AG04449 (cell line): ENCODE data around the gene FHIT.

Experiments used
- CTCF ChIA-PET: fragments of 350-600 bp; formaldehyde crosslinking; extraction: SDS; loops from one replicate; lab custom pipeline; 2021; ENCODE audit warnings: antibody characterized with exemption; lab: Yijun Ruan, JAX
- POLR2A ChIA-PET: fragments of 400-600, 350-600 bp; formaldehyde crosslinking; extraction: SDS; loops from one replicate; lab custom pipeline; 2020; ENCODE audit warnings: antibody characterized with exemption, inconsistent platforms; lab: Yijun Ruan, JAX
- DNase-seq: peaks from one replicate; pipeline ENCODE4 v3.0.0-alpha.2; 2010; ENCODE audit warnings: low read depth, low spot score
- H3K4me3 ChIP-seq: 2 replicates; pipeline ENCODE4 v1.5.1; 2011; ENCODE audit warnings: low read depth, mild to moderate bottlenecking, control low read depth, low read length
- CTCF ChIP-seq: IDR thresholded peaks from one replicate; pipeline ENCODE4 v1.5.1; 2011; ENCODE audit warnings: mild to moderate bottlenecking, moderate library complexity, low read length, control low read depth, inconsistent platforms; ENCODE audit not compliant: insufficient read depth; ENCODE audit errors: missing control alignments

FHIT gene

GRCh38 chr3:60182697-60183096 lies 1068.6 kb downstream of the FHIT start:
- ChIA-PET POLR2A (no interaction called here), CTCF (no interaction called here)
- no peak overlapping the region for H3K4me3 ChIP-seq
- no peak for DNase-seq
- no peak for TF ChIP-seq CTCF

- no peak for DNase-seq
- ChIA-PET CTCF (no interaction called here), POLR2A (no interaction called here)
- no peak overlapping the region for H3K4me3 ChIP-seq
- TF ChIP-seq CTCF = no peak
These were observed 1072.2 kb downstream of the FHIT start for GRCh38 chr3:60178931-60179653.

GRCh38 chr3:60177726-60178125 lies 1073.5 kb downstream of the FHIT start:
- CTCF ChIA-PET = no interaction called here

GRCh38 chr3:60176614-60177013 lies 1074.6 kb downstream of the FHIT start:
- no peak for TF ChIP-seq CTCF
- ChIA-PET POLR2A (no interaction called here), CTCF (no interaction called here)
- DNase-seq = no peak
- no peak overlapping the region for H3K4me3 ChIP-seq

More at GRCh38 chr3:60177726-60178125, 1073.5 kb downstream of the FHIT start:
- no peak for DNase-seq
- no peak for TF ChIP-seq CTCF
- H3K4me3 ChIP-seq = no peak overlapping the region
- POLR2A ChIA-PET = no interaction called here

GRCh38 chr3:60175680-60176079 lies 1075.6 kb downstream of the FHIT start:
- no peak for DNase-seq
- H3K4me3 ChIP-seq = no peak overlapping the region
- POLR2A ChIA-PET = no interaction called here
- no peak for TF ChIP-seq CTCF
- CTCF ChIA-PET = no interaction called here

- no peak for TF ChIP-seq CTCF
- ChIA-PET CTCF (no interaction called here), POLR2A (no interaction called here)
- H3K4me3 ChIP-seq = no peak overlapping the region
- DNase-seq = no peak
These were observed 1081.5 kb downstream of the FHIT start for GRCh38 chr3:60169755-60170154.
